ENCODE results near the gene TNFRSF13B.

Gene TNFRSF13B

DNA sequence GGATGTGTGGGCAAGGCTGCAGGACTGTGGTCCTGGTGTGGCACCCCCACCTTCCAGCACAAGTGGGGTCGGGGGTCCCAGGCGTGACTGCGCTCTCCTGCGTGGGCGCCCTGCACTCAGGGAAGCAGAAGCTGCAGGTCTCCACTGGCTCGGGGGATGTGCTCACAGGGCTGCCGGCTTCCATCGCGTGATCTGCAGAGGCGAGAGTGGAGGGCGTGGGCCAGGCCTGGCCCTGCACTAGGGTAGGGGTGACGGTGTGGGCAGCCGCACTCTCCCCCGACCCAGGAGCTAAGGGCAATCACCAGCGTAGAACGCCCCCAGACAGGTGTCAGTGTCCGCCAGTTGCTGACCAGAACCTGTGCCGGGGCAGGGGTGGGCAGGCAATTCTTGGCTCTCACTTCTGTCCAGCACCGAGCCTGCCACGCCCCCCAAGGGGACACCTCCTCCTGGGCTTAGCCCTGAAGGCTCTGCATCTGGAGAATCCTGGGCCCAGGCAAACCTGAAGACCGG is 32.3 kb downstream of the TNFRSF13B start:
- TF ChIP-seq MYC (IDR thresholded peaks at IDR 0.05; ENCODE audit: low read depth, low read length) (no peak), POLR2A (IDR thresholded peaks at IDR 0.05; ENCODE audit: extremely low read depth, insufficient read length) (no peak)
- TF ChIP-seq, protein P1, sequence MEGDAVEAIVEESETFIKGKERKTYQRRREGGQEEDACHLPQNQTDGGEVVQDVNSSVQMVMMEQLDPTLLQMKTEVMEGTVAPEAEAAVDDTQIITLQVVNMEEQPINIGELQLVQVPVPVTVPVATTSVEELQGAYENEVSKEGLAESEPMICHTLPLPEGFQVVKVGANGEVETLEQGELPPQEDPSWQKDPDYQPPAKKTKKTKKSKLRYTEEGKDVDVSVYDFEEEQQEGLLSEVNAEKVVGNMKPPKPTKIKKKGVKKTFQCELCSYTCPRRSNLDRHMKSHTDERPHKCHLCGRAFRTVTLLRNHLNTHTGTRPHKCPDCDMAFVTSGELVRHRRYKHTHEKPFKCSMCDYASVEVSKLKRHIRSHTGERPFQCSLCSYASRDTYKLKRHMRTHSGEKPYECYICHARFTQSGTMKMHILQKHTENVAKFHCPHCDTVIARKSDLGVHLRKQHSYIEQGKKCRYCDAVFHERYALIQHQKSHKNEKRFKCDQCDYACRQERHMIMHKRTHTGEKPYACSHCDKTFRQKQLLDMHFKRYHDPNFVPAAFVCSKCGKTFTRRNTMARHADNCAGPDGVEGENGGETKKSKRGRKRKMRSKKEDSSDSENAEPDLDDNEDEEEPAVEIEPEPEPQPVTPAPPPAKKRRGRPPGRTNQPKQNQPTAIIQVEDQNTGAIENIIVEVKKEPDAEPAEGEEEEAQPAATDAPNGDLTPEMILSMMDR (IDR thresholded peaks at IDR 0.05; ENCODE audit: low read depth, low read length): no peak
- TF ChIP-seq, protein P2, sequence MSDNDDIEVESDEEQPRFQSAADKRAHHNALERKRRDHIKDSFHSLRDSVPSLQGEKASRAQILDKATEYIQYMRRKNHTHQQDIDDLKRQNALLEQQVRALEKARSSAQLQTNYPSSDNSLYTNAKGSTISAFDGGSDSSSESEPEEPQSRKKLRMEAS (IDR thresholded peaks at IDR 0.05; ENCODE audit: low read depth, low read length): no peak
- H3K4me3 ChIP-seq (ENCODE audit: low read depth, low read length): no peak overlapping the region
- no peak for DNase-seq (ENCODE audit: low read depth)

DNA sequence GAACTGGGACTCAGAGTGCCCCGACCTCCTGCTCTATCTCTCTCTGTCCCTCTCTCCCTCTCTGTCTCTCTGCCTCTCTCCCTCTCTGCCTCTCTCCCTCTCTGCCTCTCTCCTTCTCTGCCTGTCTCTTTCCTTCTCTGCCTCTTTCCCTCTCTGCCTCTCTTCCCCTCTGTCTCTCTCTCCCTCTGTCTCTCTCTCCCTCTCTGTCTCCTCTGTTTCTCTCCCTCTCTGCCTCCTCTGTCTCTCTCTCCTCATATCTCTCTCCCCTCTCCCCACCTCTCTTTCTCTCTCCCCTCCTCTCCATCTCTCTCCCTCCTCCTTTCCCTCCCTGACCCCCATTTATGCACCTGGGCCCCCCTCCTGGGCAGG is 32.7 kb downstream of the TNFRSF13B start:
- no peak for DNase-seq (ENCODE audit: low read depth)
- TF ChIP-seq, protein P2 (IDR thresholded peaks at IDR 0.05; ENCODE audit: low read depth, low read length): no peak
- TF ChIP-seq MYC (IDR thresholded peaks at IDR 0.05; ENCODE audit: low read depth, low read length): no peak
- no peak for TF ChIP-seq POLR2A (IDR thresholded peaks at IDR 0.05; ENCODE audit: extremely low read depth, insufficient read length)
- TF ChIP-seq, protein P1 (IDR thresholded peaks at IDR 0.05; ENCODE audit: low read depth, low read length): no peak
- no peak overlapping the region for H3K4me3 ChIP-seq (ENCODE audit: low read depth, low read length)

DNA sequence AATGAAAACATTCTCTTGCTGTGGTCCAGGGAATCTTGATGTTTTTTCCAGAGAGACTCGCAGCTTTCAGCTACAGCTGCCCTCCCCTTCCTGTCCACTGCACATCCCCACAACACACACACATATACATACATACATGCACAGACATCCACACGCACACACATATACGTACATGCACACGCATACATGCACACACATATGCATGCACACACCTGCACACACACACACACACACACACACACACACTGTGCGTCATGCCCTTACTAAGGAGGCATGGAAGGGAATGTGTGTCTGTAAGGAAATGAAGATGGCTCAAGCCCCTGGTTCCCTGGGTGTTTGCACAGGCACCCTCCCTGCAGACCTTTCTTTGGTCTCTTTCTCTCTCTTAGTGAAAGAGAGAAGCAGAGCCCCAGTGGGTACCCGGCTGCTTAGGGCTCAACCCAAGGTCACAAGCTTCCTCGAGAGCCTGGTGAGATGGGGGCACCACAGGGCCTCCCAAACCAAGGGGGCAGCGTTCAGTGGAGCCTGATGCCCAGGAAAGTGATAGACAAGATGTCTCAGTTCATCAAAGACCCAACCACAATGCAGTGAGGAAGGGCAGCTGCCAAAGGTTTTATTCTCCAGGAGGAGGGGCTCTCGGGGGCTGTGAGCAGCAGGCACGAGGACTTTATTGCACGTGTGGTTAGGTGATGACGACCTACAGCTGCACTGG is 33.3 kb downstream of the TNFRSF13B start:
- DNase-seq (ENCODE audit: low read depth): no peak
- TF ChIP-seq, protein P1 (IDR thresholded peaks at IDR 0.05; ENCODE audit: low read depth, low read length): no peak
- TF ChIP-seq, protein P2 (IDR thresholded peaks at IDR 0.05; ENCODE audit: low read depth, low read length): 0 out of 2 replicates have a peak, but pooled peaks have one; percentile 17

DNA sequence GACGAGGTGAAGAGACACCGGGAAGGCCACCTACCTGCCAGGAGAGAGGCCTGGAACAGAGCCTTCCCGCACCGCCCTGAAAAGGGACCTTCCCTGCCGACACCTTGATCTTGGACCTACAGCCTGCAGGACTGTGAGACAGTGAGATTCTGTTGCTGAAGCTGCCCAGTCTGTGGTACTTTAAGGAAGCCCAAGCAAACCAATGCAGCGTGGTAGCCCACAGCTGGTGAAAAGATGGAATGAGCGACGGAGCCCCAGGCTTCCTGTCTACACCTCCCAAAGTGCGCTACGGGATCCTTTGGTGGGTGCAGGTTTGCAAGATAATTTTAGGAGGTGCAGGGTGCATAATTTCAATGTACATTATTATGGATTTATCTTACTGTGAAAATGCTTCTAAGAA is 33.9 kb downstream of the TNFRSF13B start:
- TF ChIP-seq, protein P2 (IDR thresholded peaks at IDR 0.05; ENCODE audit: low read depth, low read length): no peak
- TF ChIP-seq, protein P1 (IDR thresholded peaks at IDR 0.05; ENCODE audit: low read depth, low read length): no peak
- TF ChIP-seq MYC (IDR thresholded peaks at IDR 0.05; ENCODE audit: low read depth, low read length) (no peak), POLR2A (IDR thresholded peaks at IDR 0.05; ENCODE audit: extremely low read depth, insufficient read length) (no peak)
- no peak overlapping the region for H3K4me3 ChIP-seq (ENCODE audit: low read depth, low read length)
- DNase-seq (ENCODE audit: low read depth): no peak

More for the DNA sequence above, 33.3 kb downstream of the TNFRSF13B start:
- H3K4me3 ChIP-seq (ENCODE audit: low read depth, low read length): no peak overlapping the region

DNA sequence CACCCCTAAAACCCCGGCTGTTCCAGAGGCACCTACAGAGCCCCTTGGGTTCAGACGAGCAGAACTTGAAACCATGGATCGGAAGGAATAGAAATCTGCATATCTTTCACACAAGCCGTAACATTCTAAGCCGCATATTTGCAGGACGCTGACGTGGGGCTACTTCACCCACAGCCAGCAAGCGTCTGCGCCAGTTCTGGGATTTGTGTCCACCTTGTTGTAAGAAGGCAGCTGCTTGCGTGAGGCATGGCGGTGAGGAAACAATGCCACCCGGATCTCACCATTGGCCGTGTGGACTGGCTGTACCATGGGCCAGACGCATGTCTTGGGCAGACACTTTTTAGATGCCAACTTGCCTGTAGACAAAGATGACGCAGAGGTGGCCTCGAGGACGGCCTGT is 34.5 kb downstream of the TNFRSF13B start:
- TF ChIP-seq, protein P1 (IDR thresholded peaks at IDR 0.05; ENCODE audit: low read depth, low read length): no peak
- TF ChIP-seq POLR2A (IDR thresholded peaks at IDR 0.05; ENCODE audit: extremely low read depth, insufficient read length) (no peak), MYC (IDR thresholded peaks at IDR 0.05; ENCODE audit: low read depth, low read length) (no peak)
- TF ChIP-seq, protein P2 (IDR thresholded peaks at IDR 0.05; ENCODE audit: low read depth, low read length): no peak
- no peak for DNase-seq (ENCODE audit: low read depth)
- no peak overlapping the region for H3K4me3 ChIP-seq (ENCODE audit: low read depth, low read length)
